ENCODE measurements around the gene SPATA46.

The SPATA46 gene

DNA sequence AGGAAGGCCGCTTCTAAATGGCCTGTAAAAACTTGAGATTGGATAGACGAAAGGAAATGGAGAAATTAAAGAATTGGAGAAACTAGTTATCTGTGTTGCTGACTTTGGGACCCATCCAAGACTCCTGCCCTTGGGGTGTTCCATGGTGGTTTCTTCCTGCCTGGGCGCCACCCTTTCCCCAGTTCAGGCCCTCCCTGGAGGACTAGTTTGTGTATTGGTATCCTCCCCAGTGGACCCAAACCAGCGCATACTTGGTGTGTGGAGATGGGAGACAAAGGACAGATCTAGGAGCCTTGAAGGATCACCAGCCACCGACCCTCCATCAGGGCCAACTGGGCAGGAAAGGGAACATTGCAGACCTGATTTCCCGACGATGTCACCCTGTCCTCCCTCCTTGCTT is 7.1 kb downstream of the SPATA46 start:
- Histone ChIP-seq H3K4me1 (peaks cover 19% of the 10 kb centered on the region), H3K27ac (no peak overlapping the region), H4K20me1 (no peaks in the 10 kb centered on the region), H3K9me3 (no peaks in the 10 kb centered on the region), H3K4me3 (no peak overlapping the region), H3K36me3 (no peaks in the 10 kb centered on the region), H3K4me2 (no peak overlapping the region), H3K27me3 (no peaks in the 10 kb centered on the region), H3K9ac (no peak overlapping the region)
- no peak for TF ChIP-seq Cebpa-rat (IDR thresholded peaks at IDR 0.05)

DNA sequence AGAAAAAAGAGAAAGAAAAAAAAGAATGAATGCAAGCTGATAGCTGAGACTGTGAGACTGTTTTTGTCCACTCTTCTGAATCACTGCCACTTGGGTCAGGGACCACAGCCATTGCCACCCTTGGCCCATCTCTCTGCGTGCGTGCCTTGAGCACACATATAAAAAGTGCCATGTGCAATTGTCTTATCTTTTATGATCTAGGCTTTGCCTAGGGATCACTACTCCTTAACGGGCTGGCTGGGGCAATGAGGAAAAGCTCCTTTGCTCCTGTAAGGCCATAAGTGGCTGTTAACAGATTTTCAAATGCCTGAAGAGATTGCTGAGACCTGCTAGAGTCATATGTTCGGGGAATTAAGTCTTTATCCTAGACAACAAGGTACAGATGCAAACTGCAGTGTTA is 8.2 kb downstream of the SPATA46 start:
- H3K9ac ChIP-seq: no peak overlapping the region
- H3K36me3 ChIP-seq: no peaks in the 10 kb centered on the region
- H3K4me3 ChIP-seq: no peak overlapping the region
- H3K4me2 ChIP-seq: no peak overlapping the region
- no peak for TF ChIP-seq Cebpa-rat (IDR thresholded peaks at IDR 0.05)
- peaks cover 12% of the 10 kb centered on the region for H3K4me1 ChIP-seq
- no peaks in the 10 kb centered on the region for H3K27me3 ChIP-seq
- H3K27ac ChIP-seq: no peak overlapping the region
- no peaks in the 10 kb centered on the region for H4K20me1 ChIP-seq
- H3K9me3 ChIP-seq: no peaks in the 10 kb centered on the region

DNA sequence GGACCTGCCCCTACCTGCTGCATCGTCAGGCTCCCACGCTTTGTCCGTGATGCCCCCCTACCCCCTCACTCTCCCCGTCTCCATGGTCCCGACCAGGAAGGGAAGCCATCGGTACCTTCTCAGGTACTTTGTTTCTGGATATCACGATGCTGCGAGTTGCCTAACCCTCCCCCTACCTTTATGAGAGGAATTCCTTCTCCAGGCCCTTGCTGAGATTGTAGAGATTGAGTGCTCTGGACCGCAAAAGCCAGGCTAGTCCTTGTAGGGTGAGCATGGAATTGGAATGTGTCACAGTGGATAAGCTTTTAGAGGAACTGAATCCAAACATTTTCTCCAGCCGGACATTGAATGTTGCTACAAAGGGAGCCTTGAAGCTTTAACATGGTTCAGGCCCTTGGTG is 8.9 kb downstream of the SPATA46 start:
- Histone ChIP-seq H3K4me1 (peaks cover 10% of the 10 kb centered on the region), H3K27ac (no peak overlapping the region), H3K36me3 (no peaks in the 10 kb centered on the region), H3K27me3 (no peaks in the 10 kb centered on the region), H3K9me3 (no peaks in the 10 kb centered on the region), H3K4me3 (no peak overlapping the region), H3K4me2 (no peak overlapping the region), H4K20me1 (no peaks in the 10 kb centered on the region), H3K9ac (no peak overlapping the region)
- no peak for TF ChIP-seq Cebpa-rat (IDR thresholded peaks at IDR 0.05)

DNA sequence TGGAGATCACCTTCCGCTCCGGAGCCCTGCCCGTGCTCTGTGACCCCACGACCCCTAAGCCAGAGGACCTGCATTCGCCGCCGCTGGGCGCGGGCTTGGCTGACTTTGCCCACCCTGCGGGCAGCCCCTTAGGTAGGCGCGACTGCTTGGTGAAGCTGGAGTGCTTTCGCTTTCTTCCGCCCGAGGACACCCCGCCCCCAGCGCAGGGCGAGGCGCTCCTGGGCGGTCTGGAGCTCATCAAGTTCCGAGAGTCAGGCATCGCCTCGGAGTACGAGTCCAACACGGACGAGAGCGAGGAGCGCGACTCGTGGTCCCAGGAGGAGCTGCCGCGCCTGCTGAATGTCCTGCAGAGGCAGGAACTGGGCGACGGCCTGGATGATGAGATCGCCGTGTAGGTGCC is 9.6 kb downstream of the SPATA46 start:
- H4K20me1 ChIP-seq: no peaks in the 10 kb centered on the region
- H3K9me3 ChIP-seq: no peaks in the 10 kb centered on the region
- H3K9ac ChIP-seq: no peak overlapping the region
- H3K27me3 ChIP-seq: no peaks in the 10 kb centered on the region
- no peak for TF ChIP-seq Cebpa-rat (IDR thresholded peaks at IDR 0.05)
- H3K4me3 ChIP-seq: no peak overlapping the region
- no peak overlapping the region for H3K27ac ChIP-seq
- H3K4me1 ChIP-seq: peaks cover 3% of the 10 kb centered on the region
- H3K4me2 ChIP-seq: no peak overlapping the region
- H3K36me3 ChIP-seq: no peaks in the 10 kb centered on the region

DNA sequence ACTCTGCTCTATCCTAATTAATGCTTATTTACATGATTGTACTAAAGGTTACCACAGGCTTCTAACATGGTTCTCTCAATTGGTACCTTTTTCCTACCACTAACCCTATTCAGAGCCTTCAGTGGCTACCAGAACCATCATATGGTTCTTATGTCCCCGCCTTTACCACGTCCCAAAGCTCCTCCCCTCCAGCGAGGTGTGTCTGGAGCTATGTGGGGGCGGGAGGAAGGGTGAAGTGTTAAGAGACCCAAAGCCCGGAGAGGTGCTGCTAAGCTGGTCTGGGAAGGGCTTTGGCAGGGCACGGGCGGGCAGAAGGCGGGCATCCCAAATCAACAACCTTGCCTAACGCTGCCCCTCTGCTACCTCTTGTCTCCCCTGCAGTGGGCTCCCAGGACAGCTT is 10.0 kb downstream of the SPATA46 start:
- H3K4me1 ChIP-seq: no peaks in the 10 kb centered on the region
- H3K27ac ChIP-seq: no peak overlapping the region
- no peaks in the 10 kb centered on the region for H4K20me1 ChIP-seq
- TF ChIP-seq Cebpa-rat (IDR thresholded peaks at IDR 0.05): no peak
- H3K27me3 ChIP-seq: no peaks in the 10 kb centered on the region
- H3K4me2 ChIP-seq: no peak overlapping the region
- H3K9me3 ChIP-seq: no peaks in the 10 kb centered on the region
- no peak overlapping the region for H3K9ac ChIP-seq
- no peak overlapping the region for H3K4me3 ChIP-seq
- H3K36me3 ChIP-seq: no peaks in the 10 kb centered on the region

DNA sequence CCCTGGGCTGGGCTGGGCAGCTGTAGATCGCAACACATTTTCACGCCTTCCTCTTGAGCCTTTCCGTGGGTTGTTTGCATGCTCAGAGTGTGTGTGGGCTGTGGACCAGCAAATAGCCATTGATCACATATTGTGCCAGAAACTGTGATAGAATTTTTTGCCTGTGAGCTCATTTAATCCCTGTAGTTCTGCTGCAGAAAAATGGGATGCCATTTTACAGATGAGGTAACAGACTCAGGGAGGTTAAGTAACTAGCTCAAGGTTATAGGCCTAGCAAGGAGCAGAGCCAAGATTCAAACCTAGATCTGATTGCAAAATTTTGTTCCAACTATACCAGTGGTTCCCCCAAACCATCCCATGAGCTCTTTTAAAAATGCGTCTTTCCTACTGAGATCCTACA is 10.5 kb downstream of the SPATA46 start:
- Histone ChIP-seq H3K4me1 (no peaks in the 10 kb centered on the region), H3K9ac (no peak overlapping the region), H3K36me3 (no peaks in the 10 kb centered on the region), H3K4me2 (no peak overlapping the region), H4K20me1 (no peaks in the 10 kb centered on the region), H3K27ac (no peak overlapping the region), H3K9me3 (no peaks in the 10 kb centered on the region), H3K27me3 (no peaks in the 10 kb centered on the region), H3K4me3 (no peak overlapping the region)
- TF ChIP-seq Cebpa-rat (IDR thresholded peaks at IDR 0.05): no peak

DNA sequence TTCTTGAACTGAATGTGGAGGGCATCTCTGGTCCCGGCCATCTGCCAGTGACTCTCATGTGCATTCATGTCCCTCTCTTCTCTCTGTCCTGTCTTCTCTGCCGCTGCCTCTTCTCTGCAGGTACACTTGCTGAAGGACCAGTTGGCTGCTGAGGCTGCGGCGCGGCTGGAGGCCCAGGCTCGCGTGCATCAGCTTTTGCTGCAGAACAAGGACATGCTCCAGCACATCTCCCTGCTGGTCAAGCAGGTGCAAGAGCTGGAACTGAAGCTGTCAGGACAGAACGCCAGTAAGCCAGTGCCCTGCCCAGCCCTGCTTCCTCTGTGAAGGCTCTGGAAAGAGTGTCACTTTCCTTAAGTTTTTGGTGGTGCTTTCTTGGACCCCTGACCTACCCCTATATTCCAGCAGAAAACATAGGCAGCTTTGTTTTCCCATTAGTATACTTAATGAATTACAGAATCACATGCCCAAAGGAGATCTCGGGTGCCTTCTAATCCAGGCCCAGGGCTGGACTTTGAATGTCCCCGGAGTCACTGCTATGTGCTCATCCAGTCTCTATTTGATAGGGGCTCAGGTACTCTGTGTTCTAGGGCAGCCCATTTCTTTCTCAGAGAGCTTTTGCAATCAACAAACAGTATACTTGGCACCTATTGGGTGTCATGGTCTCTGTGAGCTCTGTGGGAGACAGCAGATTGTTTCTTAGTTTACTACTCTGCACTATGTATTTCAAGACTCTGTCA is 11.2 kb downstream of the SPATA46 start:
- TF ChIP-seq Cebpa-rat (IDR thresholded peaks at IDR 0.05): no peak
- no peaks in the 10 kb centered on the region for H3K4me1 ChIP-seq
- H4K20me1 ChIP-seq: no peaks in the 10 kb centered on the region
- no peaks in the 10 kb centered on the region for H3K36me3 ChIP-seq
- H3K4me2 ChIP-seq: no peak overlapping the region
- H3K4me3 ChIP-seq: no peak overlapping the region
- no peaks in the 10 kb centered on the region for H3K27me3 ChIP-seq
- H3K9me3 ChIP-seq: no peaks in the 10 kb centered on the region
- H3K27ac ChIP-seq: no peak overlapping the region
- H3K9ac ChIP-seq: no peak overlapping the region

DNA sequence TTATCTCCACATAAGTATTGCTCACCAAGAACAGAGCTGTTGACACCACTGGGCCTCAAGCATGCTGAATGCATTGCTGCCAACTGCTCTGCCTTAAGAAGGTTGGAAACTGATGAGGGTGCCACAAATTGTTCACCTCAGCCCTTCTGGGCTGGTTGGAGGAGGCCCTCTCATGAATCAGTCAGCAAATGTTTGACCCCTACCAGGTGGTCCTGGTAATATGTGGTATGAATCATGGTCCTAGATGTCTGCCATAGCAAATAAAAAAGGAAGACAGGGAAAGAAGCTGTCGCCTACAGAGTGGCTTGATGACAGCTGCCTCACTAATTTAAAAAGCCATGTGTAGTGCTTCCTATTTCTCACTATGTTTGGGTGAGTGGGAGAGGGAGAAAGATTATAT is 12.2 kb downstream of the SPATA46 start:
- Histone ChIP-seq H3K36me3 (no peaks in the 10 kb centered on the region), H3K4me3 (no peak overlapping the region), H3K4me2 (no peak overlapping the region), H3K4me1 (no peaks in the 10 kb centered on the region), H3K9ac (no peak overlapping the region), H3K9me3 (no peaks in the 10 kb centered on the region), H4K20me1 (no peaks in the 10 kb centered on the region), H3K27me3 (no peaks in the 10 kb centered on the region), H3K27ac (no peak overlapping the region)
- TF ChIP-seq Cebpa-rat (IDR thresholded peaks at IDR 0.05): no peak

DNA sequence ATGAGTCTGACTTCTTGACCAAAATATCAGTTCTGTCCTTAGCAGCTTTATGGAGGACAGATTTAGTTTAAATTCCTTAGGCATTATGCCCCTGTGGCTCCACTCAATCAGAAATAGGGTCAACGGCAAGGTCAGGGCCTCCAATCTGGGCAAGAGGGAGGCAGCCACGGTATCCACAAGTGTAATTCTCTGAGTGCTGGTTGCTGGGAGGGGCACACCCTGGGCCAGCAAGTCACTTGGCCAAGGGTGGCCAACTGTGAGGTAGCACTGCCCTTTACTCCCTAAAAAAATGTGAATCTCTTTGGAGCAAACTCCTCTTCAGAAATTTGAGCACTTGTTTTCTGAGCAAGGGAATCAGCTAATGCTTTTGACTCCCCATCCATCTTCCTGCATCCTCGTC is 12.8 kb downstream of the SPATA46 start:
- no peak for TF ChIP-seq Cebpa-rat (IDR thresholded peaks at IDR 0.05)
- Histone ChIP-seq H3K9me3 (no peaks in the 10 kb centered on the region), H4K20me1 (no peaks in the 10 kb centered on the region), H3K36me3 (no peaks in the 10 kb centered on the region), H3K9ac (no peak overlapping the region), H3K4me3 (no peak overlapping the region), H3K4me1 (no peaks in the 10 kb centered on the region), H3K4me2 (no peak overlapping the region), H3K27me3 (no peaks in the 10 kb centered on the region), H3K27ac (no peak overlapping the region)

DNA sequence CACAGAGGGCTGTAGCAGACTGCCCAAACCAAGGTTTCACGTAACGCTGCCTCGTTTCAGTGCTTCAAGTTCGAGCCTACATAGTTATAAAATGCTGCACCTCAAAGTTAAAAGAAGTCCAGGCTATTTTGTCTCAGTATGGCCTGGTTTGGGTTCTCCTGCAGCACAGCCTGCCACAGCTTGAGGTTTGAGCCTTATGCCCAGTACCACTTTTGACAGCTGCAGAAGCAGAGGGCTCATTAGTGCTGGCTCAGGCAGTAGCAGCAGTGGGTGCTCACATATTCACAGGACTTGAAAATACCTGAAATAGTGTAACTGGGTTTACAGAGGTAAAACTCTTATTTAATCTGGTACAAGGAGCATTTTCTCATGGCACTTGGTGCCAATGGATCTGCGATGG is 15.3 kb downstream of the SPATA46 start:
- Histone ChIP-seq H3K4me2 (no peak overlapping the region), H4K20me1 (no peaks in the 10 kb centered on the region), H3K9me3 (no peaks in the 10 kb centered on the region), H3K27me3 (no peaks in the 10 kb centered on the region), H3K4me1 (no peaks in the 10 kb centered on the region), H3K4me3 (no peak overlapping the region), H3K27ac (no peak overlapping the region), H3K9ac (no peak overlapping the region), H3K36me3 (no peaks in the 10 kb centered on the region)
- TF ChIP-seq Cebpa-rat (IDR thresholded peaks at IDR 0.05): no peak

DNA sequence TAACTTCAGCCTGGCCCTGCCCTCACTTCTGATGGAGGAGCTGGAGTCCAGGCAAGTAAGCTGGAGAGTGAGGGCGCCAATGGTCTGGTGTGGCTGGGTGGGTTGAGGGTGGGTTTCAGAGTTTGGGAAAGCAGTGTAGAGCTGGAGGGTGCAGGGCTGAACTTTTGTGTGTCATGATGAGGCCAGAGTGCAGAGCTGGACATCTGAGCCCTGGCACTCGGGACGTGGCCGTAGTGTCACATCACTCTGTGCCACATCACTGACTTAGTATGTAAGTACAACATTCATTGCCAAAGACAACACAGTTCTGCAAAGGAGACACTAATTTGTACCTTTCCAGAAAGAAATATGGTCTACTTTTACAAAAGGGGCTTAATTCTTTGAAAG is 15.8 kb downstream of the SPATA46 start:
- Histone ChIP-seq H3K9me3 (no peaks in the 10 kb centered on the region), H4K20me1 (no peaks in the 10 kb centered on the region), H3K36me3 (no peaks in the 10 kb centered on the region), H3K27ac (no peak overlapping the region), H3K4me3 (no peak overlapping the region), H3K4me2 (no peak overlapping the region), H3K4me1 (no peaks in the 10 kb centered on the region), H3K27me3 (no peaks in the 10 kb centered on the region), H3K9ac (no peak overlapping the region)
- TF ChIP-seq Cebpa-rat (IDR thresholded peaks at IDR 0.05): no peak
